GM18502 (cell line): ENCODE results near the gene PKM.
"Not testable (repeated sequence)": the region's sequence is repeated elsewhere in the genome, so short reads cannot be mapped to it uniquely, and the experiment has no call there.

Experiments used
- ATAC-seq: cut with Tn5 transposase; IDR thresholded peaks from one replicate; pipeline ENCODE4 v1.9.1; 2021; ENCODE audit warnings: mild to moderate bottlenecking; ENCODE audit not compliant: unreplicated experiment, poor library complexity

PKM gene

GRCh38 chr15:72231066-72231832, at the start of gene PKM:
TSS of gene PKM (minus strand) at chr15:72231190. CDS start at chr15:72219097, 12,093 bp downstream.
- ATAC-seq = peak; percentile 48

GRCh38 chr15:72280751-72281150, 49.8 kb upstream of the PKM start:
- ATAC-seq = no peak

- no peak for ATAC-seq
Observed at GRCh38 chr15:72278737-72279136, 47.7 kb upstream of the PKM start.

- ATAC-seq = no peak
Observed at GRCh38 chr15:72276326-72276700, 45.3 kb upstream of the PKM start.

DNA sequence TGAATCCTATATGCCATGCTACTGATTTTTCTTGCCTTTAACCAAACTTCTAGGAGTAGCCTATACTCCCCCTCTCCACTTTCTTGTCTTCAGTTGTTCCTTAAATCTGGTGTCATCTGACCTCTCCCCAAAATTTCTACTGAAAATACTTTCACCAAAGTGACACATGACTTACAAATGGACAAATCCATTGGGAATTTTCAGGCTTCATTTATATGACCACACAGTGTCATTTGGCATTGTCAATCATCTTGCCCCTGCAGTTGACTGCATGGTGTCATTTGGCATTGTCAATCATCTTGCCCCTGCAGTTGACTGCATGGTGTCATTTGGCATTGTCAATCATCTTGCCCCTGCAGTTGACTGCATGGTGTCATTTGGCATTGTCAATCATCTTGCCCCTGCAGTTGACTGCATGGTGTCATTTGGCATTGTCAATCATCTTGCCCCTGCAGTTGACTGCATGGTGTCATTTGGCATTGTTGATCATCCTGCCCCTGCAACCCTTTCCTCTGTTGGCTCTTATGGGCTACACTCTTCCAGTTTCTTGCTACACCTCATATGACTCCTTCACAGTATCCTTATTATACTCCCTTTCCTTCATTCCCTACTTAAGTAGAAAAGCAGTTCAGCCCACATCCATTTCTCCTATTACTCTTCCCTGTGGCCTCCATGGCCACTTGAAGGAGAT, 44.8 kb upstream of the PKM start:
- not testable (repeated sequence) for ATAC-seq

GRCh38 chr15:72272997-72273352, 42.0 kb upstream of the PKM start:
- no peak for ATAC-seq

DNA sequence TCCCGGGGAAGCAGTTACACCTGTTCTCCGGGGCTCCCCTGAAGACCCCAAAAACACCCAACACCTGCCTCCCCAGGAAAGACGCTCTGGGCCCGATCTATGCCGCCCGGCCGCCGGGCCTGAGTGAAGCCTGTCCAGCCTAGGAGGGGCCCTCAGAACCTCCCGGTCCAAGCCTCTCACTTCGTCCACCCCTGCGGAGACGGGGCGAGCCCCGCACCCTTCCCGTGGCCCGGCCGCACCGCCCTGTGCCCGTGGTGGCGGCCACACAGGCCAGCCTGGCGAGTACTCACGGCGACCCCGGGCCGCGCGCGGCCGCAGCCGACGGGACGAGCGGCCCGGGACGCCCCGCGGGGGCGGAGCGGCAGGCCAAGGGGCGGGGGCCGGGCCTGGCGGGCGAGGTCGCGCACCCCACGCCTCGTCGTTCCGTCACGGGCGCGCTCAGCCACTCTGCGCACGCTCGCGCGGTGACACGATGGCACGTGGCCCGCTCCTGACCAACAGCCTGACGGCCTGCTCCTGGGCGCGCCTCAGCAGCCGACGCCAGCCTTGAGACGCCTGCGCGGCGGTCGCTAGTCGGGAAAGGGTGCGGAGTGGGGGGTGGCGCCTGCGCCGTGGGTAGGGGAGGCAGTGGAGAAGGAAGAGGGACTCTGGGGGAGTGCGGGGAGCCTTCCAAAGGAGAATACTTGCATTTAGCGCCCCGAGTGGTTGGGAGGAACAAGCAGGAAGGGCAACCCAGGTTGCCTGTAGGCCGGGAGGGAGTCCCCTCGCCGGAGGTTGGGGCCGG, 41.4 kb upstream of the PKM start, which contains the start of gene PARP6:
PARP6 (minus strand) TSS at position 342 of the 784 bp plus-strand sequence. CDS start 5,077 bp downstream, outside the sequence.
- peak; percentile 97 for ATAC-seq

DNA sequence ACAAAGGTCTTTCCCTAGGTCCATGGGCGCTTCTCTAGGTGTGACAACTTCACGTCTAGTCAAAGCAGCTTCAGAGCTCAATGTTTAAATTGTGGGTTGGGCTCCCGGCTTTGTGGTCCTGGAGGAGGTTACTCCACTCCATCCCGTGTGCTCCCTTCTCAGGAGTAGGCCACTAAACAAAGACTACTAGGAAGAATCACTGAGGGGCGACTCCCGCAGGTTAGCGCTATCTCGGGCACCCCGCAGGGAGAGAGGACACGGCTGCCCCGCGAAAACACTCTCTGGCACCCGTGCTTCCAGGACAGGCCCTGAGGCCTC, 40.9 kb upstream of the PKM start:
- peak; percentile 23 for ATAC-seq

GRCh38 chr15:72271221-72271620, 40.2 kb upstream of the PKM start:
- no peak for ATAC-seq

DNA sequence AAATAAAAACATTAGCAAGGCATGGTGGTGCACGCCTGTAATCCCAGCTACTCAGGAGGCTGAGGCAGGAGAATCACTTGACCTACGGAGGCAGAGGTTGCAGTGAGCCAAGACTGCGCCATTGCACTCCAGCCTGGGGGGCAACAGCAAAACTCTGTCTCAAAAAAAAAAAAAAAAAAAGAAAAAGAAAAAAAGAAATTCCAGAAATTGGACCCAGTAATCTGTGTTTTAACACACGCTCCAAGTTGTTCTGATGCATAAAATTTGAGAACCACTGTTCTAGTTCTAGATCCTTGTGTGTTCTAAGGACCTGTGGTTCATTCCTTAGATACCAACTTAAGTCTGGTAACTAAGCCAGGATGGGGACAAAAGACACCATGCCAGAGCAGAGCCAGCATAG, 38.7 kb upstream of the PKM start:
- no peak for ATAC-seq

GRCh38 chr15:72265031-72265430, 34.0 kb upstream of the PKM start:
- no peak for ATAC-seq

DNA sequence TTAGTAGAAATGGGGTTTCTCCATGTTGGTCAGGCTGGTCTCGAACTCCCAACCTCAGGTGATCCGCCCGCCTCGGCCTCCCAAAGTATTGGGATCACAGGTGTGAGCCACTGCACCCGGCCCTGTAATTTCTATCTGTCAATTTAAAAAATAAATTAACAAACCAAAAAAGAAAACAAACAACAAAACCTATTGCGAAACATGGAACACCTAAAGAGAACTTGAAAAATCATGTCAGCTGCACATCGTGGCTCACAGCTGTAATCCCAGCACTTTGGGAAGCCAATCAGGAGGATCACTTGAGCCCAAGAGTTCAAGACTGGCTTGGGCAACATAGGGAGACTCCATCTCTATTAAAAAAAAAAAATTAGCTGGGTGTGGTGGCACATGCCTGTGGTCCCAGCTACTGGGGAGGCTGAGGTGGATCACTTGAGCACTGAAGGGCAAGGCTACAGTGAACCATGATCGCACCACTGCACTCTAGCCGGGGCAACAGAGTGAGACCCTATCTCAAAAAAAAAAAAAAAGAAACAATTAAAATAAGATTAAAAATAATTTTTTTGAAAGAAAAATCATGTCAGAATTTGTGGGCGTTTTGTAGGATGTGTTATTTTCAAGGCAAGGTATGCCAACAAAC, 21.8 kb upstream of the PKM start:
- ATAC-seq = no peak

- no peak for ATAC-seq
Observed at GRCh38 chr15:72249142-72249810, 18.3 kb upstream of the PKM start.

DNA sequence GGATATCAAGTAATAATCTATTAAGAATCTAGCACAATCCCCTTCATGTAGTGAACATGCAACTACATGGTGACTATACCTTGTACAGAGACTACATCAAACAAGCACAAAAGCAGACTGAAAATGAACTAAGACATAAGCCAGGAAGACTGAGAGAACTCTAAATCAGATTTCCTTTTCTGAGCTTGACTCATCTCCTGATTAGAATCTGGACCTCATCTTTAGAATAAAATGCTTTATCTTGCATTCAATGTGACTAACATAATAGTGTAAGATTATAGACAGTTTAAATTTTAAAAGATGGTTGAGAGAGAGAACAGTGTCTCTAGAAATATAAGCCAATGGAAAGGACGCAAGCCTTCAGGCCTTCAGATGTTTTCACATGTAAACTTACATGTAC, 17.5 kb upstream of the PKM start:
- ATAC-seq = no peak

DNA sequence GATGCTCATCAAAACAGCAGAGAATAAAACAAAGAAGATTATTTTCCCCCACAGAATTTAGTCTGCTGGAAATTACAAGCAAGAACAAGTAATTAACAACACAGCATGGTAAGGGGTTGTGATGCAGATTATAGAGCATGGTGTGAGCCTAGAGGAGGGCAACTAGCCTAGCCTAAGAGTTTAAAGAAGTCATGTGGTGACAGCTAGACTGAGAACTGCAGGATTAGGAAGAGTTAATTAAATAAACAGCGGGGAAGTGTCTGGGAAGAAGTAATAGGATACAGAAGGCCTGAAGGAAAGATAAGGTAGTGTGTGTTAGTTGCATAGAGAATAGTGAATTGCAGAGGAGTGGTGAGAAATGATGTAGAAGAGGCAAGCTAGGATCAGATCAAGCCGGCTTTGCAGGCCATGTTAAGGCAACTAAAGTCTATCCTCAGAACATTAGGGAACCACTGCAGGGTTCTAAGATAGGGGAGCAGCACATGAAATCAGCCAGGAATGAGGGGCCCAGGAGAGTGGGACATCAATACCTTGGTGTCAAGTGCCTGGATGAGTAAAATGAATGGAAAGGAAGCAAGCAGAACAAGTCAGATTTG, 11.9 kb upstream of the PKM start:
- no peak for ATAC-seq

DNA sequence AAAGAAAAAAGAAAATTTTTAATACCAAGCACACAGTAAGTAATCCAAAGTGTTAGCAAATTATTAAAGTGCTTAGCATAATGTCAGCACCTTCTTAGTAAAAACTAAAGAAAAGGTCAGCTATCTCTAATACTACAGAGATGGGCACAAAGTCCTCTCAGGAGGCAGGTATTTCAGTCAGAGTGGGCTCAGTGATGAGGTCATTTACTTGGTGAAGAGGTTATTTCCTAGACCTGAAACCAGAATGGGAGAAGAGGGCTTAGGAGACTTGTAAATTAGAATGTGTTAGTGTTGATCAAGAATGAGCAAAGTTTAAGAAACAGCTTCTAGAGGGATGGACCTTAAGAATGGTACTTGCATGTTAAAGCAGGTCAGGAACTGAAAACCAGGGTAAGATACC, 8.7 kb upstream of the PKM start:
- no peak for ATAC-seq

DNA sequence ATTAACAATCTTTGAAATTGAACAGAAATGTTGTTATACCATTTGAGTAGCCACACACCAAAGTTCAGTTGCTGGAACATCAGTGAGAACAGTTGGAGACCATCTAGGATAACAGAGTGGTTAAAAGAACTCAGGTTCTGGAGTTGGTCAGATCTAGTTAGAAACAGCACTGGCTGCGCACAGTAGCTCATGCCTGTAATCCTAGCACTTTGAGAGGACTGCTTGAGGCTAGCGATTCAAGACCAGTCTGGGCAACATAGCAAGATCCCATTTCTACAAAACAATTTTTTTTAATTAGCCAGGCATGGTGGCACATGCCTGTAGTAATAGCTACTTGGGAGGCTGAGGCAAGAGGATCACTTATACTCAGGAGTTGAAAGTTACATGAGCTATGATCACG, 7.6 kb upstream of the PKM start:
- no peak for ATAC-seq

DNA sequence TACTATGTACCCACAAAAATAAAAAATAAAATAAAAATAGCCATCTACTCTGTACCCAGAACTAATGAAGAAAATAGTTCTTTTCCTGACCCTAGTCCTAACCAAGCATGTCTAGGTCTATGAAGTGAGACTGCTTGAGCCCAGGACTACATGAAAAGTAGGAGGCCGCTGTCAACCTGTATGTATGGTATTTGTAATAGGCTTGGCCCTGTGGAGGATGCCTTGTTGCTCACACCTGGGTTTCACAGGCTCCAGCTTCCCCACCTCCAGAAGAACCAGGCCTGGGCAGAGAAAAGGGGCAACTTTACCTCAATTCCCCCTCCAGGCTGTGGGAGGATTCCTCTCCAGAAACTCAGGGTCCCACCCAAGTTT, 6.8 kb upstream of the PKM start:
- ATAC-seq = peak; percentile 13

- peak; percentile 82 for ATAC-seq
Observed at GRCh38 chr15:72237029-72237852, 6.3 kb upstream of the PKM start.
